SHP77 treated with DMSO at 0.1 percent for 48 hours (cell line): Measurements from ENCODE around the gene YTHDC2.

Source experiments
- DNase-seq: peaks from one replicate; lab custom pipeline; 2025; lab: John Stamatoyannopoulos, UW

YTHDC2 gene

DNA sequence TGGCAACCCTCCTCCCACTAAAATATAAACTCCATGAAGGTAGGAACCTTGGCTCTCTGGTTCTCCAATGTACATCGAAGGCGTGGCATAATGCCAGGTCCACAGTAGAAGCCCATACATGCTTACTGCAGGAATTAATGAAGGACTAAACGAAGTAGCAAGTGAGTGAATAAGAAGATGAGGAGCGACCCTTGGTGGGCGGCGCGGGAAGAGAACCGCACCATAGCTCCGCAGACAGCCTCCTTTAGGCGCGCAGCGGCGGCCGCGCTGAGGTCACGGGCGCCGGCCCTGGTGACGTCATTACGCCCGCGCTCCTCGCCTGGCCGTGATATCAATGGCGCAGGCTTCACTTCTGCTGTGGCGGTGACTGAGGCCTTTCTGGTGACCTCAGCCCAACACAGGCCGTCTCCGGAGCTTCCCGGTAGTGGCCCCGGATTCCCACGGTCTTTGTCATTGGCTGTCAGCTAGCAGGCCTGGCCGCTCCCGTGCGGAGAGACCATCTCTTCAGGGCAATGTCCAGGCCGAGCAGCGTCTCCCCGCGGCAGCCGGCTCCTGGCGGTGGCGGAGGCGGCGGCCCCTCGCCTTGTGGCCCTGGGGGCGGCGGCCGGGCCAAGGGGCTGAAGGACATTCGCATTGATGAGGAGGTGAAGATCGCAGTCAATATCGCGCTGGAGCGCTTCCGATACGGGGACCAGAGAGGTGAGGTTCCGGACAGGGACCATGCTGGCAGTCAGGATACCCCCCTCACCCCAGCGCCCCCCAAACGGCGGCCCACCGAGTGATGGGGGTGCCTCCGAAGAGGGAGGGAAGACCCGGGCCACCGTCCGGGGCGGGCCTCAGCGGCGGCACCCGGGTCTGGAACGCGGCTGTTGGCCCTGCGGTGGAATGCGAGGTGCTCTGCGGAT is at the start of gene YTHDC2:
Gene YTHDC2 (plus strand): TSS at position 311 of the 905 bp plus-strand sequence. CDS start 202 bp downstream, at position 513.
- peak; percentile 73 for DNase-seq

DNA sequence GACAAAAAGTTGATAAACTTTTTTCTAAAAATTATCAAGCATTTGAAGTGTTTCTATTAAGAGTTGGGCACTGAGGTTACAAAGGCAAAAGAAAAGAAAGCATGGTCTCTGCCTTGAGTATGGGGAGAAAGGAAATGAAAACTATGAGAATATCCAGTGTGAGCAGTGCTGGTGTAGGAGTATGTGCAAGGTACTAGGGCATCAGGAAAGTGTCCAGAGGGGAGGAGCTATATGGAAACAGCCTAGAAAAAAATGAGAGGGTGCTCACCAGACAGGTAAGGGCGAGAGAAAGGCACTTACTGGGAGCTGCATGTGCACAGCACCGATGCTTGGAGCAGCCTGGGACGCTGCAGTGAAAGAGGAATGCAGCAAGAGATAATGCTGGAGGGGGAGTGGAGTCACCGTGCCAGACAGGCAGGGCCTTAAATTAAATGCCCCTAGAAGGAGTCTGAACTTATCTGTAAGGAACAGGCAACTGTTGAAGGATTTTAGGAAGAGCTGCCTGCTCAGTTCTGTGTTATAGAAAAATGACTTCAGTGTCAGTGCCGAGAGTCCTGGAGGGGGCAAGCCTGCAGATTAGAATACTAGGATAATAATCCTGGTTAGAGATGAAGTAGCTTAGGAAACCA is 39.3 kb upstream of the YTHDC2 start:
- DNase-seq: no peak

DNA sequence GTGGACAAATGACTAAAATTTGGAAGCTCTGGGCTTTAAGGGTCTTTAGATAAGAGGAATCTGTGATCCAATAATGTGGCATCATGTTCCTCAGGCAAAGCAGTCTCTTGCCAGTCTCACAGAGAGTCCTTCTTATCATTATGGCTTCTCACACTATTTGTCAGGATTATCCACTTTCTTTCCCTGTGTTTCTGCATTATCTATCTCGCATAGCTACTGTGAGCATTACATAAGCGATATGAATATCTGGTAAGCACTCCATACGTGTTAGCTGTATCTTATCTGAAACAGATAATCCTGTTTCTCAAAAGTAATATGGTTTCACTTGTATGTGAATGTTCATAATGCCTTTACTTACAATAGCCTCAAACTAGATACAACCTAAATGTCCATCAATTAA is 34.8 kb upstream of the YTHDC2 start:
- no peak for DNase-seq

DNA sequence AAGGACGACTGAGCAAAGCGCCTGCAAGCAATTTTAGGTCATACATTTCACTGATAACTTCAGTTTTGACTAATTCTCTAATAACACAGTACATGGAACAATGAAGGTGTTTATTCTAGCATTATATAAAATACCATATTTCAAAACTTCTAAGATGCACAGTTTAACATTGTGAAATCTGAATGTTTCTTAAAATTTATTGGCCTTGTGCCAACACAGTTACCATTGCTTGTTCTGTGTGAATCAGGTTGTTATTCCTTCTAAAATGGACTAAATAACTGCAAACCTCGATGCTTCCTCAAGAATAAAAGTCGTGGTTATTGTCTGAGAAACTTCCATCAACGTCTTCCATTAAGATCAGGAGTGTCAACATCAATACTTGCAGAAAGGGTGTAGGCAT is 33.3 kb upstream of the YTHDC2 start:
- DNase-seq: no peak

DNA sequence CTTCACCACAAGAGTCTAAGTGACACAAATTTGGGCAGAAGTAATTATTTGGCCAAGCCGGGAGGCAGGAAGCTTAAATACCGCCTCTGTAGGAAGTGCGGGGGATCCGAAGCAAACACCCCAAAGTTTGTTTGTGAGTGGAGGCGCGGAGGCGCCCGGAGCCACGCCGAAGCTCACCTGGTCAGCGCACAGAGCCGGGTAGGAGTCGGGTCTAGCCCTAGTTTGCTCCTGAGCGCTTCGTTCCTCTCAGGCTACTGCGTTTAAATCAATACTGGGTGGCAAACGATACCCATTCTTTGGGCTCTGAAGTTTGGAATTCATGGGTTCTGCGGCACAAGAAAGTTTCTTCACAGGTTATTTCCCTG is 26.1 kb upstream of the YTHDC2 start:
- DNase-seq: no peak

DNA sequence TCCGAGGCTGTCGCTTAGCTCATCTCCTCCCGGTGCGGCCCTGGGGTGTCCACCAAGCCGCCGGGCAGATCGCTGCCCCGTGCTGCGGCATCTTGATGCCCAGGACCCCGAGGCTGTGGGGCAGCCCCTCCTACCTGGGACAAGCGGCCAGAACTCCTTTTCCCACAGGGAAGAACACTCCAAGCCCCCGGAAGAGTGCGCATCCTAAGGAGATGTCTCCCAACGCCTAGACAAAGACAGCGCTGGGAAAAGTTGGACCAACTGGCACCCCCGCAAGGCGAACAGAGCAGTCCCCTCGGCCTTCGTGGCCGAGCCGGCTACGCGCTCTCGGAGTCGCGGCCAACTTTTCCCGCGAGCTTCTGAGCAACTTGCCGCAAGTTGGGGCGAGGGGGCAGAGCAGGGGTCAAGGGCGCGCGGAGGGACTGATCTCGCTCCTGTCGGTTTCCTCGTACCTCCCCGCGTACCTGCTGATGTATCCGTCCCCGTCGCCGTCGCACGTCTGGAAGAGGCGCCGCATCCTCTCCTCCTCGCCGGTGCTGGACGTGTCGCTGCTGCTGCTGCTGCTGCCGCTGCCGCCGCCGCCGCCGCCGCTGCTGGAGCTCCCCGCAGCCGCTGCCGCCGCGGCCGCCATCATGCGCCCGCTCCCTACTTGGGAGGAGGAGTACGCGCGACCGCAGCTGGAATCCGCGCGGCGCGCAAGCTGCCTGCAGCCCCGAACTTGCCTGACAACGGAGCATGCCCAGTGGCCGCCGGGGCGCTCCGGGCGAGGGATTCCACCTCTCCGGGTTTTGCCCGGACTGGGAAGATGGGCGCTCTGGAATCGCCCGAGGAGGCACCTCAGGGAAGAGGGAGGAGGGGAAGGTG is 25.5 kb upstream of the YTHDC2 start, which contains the start of gene MCC:
Gene MCC (minus strand): TSS at position 673 of the 864 bp plus-strand sequence.
- DNase-seq: peak; percentile 28

DNA sequence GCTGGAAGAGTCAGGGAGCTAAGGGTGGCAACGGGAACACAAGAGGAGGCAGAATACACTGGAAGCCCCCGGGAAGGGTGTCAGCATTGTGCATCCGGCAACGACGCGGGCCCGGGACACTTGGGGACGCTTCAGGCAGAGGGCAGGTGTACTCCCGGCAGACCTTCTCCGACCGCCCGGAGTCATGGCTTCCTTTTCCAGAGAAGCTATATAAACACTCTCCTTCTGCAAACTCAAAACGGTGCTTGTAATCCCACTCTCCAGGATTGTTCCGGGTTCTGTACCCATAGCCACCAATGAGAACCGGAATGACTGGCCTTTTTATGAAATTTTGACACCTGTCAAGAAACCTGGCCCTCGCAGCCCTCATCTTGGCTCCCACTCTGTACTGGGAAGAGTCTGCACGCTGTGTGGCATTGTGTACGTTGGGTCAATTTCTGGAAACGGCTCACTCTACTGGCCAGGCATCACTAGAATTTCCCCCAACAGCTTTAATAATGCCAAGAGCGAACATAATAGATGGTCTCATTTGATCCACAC is 24.8 kb upstream of the YTHDC2 start:
- DNase-seq: no peak

DNA sequence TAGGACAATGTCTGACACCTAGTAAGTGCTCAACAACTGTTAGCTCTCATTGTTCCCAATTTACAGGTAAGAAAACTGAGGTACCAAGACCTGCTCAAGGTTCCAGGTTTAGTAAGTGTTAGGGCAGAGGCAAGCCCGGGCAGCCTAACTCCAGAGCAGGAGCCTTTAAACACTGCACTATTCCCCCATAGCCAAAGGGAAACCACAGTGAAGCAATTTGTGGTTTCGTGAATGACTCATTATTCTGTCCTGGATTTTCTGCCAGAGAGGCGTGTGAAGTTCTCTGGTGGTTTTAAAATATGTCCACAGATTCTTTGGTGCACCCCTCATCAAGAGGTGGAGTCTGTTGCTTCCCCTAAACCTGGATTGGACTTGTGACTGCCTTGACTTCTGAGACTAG is 24.2 kb upstream of the YTHDC2 start:
- DNase-seq: no peak

DNA sequence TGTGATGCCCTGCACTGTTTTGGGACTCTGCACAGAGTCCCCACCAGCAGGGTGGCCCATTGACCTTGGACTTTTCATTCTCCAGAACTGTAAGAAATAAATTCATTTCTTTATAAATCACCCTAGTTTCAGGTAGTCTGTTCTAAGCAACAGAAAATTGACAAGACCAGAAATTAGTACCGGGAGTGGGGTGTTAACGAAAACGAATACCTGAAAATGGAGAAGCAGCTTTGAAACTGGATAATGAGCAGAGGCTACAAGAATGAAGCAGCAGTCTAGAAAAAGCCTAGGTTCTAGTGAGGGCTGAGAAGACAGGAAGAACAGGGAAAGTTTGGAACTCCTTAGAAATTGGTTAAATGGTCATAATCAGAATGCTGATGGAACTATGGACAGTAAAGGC is 23.2 kb upstream of the YTHDC2 start:
- DNase-seq: no peak

DNA sequence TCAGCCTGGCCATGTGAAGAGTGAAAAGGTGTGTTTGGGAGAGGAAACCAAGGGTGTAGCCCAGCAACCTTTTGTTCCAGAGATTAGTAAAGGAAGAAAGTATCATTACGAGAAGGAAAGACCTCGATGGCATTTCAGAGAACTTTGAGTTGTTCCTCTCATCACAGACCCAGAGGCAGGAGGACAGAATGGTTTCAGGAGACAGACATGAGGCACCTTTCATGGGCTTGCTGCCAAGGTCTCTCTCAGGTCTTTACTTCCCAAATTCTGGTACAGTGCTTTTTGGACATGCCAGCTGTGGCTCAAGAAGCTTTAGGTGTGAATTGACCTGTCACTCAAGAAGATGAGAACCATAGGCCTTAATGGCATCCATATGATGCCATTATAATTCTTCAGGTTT is 22.5 kb upstream of the YTHDC2 start:
- no peak for DNase-seq

DNA sequence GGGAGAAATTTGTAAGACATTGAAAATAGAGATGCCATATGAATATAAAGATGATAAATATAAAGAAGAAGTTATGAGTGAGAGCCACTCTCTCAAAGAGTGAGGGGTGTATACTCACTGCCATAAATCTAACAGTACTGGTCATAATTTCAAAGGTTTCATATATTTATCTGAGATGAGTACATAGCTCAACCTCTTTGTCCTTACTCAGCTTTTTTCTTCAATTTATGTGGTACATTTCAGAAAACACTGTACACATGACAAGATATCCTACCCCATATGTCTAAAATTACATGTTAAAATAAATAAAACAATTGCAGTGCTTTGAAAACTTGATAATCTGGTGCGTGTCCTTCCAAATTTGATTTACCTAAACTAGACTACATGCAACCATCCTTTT is 20.0 kb upstream of the YTHDC2 start:
- no peak for DNase-seq

DNA sequence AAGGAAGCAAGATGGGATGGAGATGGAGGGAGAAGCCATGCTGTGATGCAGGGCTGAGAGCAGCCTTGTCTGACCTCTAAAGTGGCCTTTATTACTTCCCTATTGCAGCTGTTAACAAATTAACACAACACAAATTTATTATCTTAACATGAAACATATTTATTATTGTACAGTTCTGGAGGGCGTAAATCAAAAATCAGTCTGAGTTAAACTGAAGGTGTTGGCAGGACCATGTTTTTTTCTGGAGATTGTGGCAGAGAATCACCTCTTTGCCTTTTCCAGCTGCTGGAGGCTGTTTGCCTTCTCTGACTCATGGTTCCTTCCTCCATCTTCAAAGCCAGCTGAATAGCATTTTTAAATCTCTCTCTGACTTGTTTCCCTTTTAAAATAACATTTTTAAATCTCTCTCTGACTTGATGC is 18.1 kb upstream of the YTHDC2 start:
- DNase-seq: no peak

DNA sequence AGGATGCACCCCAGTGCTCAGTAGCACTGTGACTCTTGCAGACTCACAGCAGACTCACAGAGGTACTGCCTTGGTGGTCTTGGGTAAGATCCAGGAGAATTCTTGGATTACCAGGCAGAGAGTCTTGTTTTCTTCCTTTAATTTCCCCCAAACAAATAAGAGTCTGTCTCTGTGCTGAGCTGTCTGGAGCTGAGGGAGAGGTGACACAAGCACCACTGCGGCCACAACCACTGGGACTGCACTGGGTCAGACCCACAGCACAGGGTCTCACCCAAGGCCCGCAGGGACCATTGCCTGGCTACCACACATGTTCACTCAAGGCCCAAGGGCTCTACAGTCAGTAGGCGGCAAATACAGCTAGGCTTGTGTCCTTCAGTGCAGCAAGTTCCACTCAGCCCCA is 11.4 kb upstream of the YTHDC2 start:
- DNase-seq: no peak

DNA sequence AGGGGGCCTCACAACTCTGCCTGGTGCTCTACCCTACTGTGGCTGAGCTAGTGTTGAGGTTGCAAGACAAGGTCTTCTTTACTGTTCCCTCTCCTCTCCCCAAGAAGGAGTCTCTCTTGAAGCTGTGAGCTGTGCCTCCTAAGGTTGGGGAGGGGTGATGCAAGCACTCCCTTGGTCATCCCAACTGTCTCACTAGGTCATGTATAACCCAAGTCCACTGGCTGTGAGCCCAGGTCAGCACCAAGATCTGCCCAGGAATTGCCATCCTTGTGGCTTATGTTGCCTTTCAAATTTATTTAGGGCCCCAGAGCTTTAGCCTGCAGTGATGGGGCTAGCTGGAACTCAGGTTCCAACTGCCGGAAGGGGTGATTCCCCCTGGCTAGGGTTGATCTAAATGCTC is 10.3 kb upstream of the YTHDC2 start:
- no peak for DNase-seq

DNA sequence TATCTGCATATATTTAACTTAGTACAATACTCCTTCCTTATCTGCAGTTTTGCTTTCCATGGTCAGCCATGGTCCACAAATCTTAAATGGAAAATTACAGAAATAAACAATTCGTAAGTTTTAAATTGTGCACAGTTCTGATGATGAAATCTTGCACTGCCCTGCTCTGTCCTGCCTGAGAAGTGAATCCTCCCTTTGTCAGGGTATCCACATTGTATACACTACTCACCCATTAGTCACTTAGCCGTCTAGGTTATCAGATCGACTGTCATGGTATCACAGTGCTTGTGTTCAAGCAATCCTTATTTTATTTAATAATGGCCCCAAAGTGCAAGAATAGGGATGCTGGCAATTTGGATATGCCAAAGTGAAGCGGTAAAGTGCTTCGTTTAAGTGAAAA is 8.3 kb upstream of the YTHDC2 start:
- DNase-seq: no peak

DNA sequence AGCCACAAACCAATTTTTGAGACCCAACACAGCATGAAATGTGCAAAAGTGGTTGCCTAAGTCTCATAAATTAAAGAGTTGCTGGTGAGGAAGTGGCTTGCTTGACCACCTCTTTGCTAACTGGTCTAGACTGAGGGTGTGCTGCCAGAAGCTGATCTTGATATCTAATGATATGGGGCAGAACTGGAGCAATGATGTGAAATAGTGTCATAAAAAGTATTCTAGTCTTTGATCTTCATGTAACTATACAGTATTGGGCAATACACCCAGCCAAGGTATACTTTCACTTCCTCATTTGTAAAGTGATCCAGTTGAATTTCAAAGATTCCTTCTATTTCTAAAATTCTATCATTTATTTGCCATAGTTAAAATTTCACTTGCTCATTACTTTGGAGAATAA is 5.9 kb upstream of the YTHDC2 start:
- no peak for DNase-seq

DNA sequence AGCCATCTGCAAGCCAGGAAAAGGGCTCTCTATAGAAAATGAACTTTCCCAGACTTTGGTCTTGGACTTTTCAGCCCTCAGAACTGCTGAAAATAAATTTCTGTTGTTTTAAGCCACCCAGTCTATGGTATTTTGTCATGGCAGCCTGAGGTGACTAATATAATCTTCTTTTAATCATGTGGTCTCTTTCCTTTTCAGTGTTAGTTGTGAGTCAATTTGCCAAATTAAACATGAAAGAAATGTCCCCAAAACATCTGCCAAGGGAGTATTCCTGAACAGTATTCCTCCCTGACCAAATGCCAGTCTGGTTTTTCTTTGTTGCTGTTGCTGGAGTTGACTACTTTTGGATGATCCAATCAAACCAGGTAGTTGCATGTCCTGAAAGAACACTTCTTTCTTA is 4.7 kb upstream of the YTHDC2 start:
- no peak for DNase-seq

DNA sequence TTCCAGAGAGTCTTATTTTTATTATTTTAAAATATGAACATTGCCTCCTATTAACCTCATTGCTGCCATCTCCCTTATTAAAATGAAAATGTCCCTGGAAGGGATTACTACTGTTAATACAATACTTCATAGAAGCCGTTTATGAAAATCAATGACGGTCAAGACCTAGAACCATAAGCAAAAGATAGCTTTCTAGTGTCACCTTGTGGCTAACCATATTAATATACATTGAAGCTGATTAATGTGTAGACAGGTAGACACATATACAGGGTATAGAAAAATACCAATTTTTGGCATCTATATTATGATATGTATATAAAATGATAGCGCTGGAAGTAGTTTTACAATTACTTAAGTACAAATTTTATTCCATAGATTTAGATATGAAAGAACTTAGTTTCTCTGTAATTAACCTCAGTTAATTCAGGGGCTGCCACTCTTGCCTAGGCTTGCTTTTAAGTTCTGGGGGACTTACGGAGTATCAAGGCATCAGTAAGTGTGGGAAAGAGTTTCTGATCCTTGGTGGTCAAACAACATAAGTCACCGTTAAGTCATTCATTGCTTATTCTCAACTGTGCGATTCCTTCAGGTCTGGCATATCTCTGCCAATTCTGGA is 2.5 kb upstream of the YTHDC2 start:
- peak; percentile 5 for DNase-seq

DNA sequence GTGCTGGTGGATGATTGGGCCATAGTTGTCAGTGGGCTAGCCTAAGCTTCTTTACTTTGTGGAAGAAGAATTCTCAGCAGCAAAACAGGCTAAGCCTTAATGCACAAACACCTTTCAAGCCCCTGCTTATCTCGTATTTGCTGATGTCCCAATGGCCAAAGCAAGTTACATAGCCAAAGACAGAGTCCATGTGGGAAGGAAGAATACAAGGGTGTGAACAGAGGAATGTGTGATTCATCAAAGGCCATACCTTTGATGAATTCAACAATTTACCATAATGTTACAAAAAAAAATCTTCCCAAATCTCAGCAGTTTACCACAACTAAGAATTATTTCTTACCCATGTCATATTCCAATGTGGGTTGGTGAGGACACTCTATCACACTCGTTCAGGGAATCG is 1.2 kb upstream of the YTHDC2 start:
- DNase-seq: no peak

DNA sequence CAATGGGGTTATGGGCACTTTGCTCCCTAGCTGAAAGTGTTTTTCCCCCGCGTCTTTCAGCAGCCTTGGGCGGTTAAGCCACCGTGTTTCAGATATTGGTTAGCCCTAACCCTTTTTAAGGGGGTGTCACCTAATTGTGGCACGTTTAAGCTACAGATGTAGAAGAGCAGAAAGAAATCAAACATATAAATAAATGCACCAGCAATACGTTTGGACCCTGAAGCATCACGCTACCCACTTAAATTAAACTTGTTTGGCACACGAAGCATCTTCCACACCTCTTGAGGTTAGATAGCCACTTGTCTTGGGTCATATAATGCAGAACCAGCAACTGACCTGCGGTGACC is 768 bp downstream of the YTHDC2 start:
- no peak for DNase-seq

DNA sequence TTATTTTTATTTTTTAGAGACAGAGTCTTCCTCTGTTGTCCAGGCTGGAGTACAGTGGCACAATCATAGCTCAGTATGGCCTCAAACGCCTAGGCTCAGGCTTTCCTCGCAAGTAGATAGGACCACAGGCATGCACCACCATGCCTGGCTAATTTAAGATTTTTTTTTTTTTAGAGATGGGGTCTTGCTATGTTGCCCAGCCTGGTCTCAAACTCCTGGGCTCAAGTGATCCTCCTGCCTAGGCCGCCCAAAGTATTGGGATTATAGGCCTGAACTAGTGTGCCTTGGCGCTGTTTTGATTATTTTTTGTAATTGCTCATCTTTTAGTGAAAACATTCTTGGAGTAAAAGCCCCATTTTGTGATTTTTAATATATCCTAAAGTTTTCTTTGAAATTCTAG is 5.4 kb downstream of the YTHDC2 start:
- DNase-seq: no peak

DNA sequence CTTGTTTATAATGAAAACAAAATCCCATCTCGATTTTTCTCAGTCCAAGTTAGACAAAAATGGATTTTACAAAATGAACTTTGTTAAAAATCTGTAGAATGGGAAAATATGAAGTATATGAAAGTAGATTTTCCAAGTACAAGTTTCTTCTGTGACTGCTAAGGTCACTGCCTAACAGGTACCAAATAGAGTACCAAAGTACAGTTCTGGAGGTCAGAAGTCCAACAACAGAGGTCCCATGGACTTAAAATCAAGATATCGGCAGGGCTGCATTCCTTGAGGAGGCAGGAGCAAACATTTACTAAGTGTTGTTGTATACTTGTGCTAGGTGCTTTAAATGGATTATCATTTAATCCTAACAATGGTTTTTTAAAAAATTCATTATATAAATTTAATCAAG is 5.9 kb downstream of the YTHDC2 start:
- no peak for DNase-seq
